Subcutaneous adipose tissue (tissue), 4 donors: ENCODE data around the gene MBNL2. TPM values are rescaled to one million over a fixed set of nuclear protein-coding genes. Genes with fewer than 3 reads are reported as not detected.

Experiments
- total RNA-seq, 4 donors: library from RNA; depleted of rRNA; stranded (reverse); fragments of >200 nt; gene quantifications; one replicate each; pipeline ENCODE4 v1.1.0, GENCODE V29; 2016
- TF ChIP-seq, protein P1 (sequence below): fragments of 450-650 bp; IDR thresholded peaks from one replicate; pipeline ENCODE4 v1.5.1; 2016; ENCODE audit warnings: low read depth, mild to moderate bottlenecking, control low read depth, antibody characterized with exemption, moderate library complexity

Gene MBNL2
- total RNA-seq, 4 donors from 2014 or later: 83.9 to 141 (median 91.2) TPM

DNA sequence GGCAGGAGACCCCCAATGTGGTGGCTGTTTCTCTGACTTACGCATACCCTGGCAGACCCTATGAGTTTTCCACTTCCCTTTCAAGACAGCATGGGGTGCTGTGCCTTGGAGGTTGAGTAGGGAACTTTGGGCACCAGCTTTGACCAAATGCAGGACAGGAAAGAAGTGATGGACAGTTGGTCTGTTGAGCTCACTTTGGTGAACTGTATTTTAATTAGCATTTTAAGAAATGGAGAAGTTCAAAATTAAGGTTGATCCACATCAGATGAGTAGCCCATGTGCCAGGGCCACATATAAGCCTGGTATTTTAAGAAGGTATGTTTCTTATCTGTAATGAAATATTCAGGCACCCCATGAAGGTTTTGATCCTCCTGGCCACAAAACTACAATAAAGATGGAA, 165.8 kb downstream of the MBNL2 start:
- TF ChIP-seq, protein P1, sequence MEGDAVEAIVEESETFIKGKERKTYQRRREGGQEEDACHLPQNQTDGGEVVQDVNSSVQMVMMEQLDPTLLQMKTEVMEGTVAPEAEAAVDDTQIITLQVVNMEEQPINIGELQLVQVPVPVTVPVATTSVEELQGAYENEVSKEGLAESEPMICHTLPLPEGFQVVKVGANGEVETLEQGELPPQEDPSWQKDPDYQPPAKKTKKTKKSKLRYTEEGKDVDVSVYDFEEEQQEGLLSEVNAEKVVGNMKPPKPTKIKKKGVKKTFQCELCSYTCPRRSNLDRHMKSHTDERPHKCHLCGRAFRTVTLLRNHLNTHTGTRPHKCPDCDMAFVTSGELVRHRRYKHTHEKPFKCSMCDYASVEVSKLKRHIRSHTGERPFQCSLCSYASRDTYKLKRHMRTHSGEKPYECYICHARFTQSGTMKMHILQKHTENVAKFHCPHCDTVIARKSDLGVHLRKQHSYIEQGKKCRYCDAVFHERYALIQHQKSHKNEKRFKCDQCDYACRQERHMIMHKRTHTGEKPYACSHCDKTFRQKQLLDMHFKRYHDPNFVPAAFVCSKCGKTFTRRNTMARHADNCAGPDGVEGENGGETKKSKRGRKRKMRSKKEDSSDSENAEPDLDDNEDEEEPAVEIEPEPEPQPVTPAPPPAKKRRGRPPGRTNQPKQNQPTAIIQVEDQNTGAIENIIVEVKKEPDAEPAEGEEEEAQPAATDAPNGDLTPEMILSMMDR: no peak

DNA sequence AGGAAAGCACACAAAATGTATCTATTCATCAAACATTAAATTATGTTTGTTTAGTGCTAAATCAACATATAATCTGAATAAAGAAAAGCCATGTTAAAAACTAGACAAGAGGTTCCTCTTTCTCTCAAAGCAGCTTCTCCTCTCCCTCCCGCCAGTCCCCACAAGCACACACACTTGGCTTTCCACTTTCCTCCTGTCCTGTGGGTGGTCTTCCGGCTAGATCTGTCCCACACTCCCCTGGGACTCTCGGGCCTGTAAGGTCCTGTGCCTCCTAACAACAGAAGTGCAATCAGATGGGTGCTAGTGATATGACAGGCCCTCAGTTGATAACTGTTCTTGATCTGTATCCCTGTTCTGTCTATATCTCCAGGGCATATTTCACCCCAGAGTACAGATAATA, 166.2 kb downstream of the MBNL2 start:
- TF ChIP-seq, protein P1: no peak

DNA sequence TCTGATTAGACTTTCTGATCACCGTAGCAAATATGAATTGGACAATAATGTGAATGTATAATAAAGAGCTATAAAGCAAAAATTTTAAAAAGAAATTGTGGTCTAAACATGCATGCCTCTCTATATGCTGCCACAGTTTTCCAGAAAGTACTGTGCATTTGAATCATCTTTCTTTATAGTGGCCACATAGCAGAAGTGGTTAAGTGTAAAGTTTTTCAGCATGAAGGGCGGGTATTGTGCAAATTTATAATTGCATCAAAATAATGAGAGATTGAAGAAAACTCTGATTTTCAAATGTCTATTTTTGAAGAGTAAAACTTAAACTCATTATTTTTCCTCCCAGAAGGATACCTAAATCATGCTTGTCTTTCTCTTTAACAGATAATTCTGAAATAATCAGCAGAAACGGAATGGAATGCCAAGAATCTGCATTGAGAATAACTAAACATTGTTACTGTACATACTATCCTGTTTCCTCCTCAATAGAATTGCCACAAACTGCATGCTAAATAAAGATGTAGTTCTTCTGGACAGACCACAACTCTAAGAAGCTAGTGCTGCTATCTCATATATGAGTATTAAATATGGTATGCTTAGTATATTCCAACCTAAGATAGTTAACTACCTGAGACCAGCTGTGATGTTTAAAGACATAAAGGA, 168.9 kb downstream of the MBNL2 start:
- TF ChIP-seq, protein P1: no peak

DNA sequence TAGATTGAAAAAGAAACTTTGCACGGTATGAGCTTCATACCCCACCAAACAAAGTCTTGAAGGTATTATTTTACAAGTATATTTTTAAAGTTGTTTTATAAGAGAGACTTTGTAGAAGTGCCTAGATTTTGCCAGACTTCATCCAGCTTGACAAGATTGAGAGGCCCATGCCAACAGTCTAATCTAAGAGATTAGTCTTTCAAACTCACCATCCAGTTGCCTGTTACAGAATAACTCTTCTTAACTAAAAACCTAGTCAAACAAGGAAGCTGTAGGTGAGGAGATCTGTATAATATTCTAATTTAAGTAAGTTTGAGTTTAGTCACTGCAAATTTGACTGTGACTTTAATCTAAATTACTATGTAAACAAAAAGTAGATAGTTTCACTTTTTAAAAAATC, 169.9 kb downstream of the MBNL2 start:
- TF ChIP-seq, protein P1: no peak

DNA sequence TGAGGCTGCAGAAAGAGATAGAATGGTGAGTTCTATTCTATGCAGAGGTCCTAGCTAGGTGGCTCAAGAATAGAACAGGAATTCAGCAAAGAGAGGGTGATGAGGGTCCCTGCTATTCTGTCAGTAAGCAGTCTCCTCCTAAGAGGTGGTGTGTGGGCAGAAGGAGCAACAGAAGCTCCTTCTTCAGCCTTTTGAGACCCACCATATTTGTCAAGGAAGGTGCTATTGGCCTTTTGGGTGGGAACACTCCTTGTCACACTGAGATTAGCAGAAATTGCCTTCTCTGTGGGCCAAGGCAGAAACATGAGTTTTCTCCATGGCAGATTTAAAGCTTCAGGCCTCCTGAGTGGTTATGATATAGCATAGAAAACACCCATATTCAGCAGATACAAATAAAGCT, 172.4 kb downstream of the MBNL2 start:
- TF ChIP-seq, protein P1: no peak

DNA sequence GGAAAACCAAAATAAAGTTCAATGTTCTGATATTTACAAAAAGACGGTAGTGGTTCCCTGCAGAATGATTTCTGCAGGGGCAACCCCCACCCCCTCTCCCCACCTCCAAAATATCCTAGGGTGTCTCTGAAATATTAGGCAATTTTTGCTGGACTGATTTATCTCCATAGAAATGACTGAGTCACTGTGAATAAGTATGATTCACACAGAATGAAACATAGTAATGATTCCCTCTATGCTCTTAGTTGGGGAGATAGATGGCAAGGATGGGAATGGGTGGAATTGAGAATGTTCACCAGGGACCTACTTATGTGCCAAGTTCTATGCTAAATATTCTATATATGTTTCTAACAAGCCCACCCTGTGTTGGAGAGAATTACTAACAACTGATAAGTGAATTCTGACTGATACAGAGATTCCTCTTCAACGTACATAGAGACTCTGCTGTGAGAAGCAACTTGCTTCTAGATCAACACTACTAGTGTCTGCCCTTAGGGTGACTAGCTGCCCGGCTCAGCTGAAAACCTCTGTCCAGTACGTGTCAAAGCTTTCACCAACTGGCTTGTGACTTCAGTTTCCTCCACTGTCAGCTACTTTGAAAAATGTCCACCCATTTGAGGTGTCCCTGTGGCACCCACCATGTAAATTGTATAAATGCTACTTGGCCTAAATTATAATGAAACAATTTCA, 173.5 kb downstream of the MBNL2 start:
- TF ChIP-seq, protein P1: no peak

DNA sequence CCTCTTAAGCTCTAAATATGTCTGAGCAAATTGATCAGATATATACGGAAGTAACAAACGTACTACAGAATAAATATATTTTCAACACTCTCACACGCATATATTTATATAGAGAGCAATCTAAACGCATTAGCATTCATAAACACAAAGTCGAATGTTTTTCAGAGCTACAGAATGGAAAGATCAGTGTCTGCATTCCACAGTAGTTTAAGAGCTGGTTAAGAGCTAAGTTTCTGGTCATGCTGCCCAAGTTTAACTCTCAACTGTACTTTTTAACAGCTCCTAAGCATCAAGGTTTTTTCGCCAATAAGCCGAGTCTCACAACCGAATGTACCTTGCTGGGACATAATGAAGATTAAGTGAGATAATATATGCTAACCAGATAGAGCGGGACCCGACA, 175.1 kb downstream of the MBNL2 start:
- TF ChIP-seq, protein P1: no peak
